Hematopoietic multipotent progenitor cell treated with erythropoietin and hydrocortisone succinate and interleukin-3 and kit ligand, for 8 days (in vitro differentiated cells): ENCODE results near the gene DNAI2.

Source experiments
- DNase-seq: peaks from one replicate; pipeline ENCODE4 v3.0.0-alpha.2; 2015

The DNAI2 gene

GRCh38 chr17:74307984-74308773 is 34.1 kb downstream of the DNAI2 start:
- DNase-seq: peak; percentile 85

DNA sequence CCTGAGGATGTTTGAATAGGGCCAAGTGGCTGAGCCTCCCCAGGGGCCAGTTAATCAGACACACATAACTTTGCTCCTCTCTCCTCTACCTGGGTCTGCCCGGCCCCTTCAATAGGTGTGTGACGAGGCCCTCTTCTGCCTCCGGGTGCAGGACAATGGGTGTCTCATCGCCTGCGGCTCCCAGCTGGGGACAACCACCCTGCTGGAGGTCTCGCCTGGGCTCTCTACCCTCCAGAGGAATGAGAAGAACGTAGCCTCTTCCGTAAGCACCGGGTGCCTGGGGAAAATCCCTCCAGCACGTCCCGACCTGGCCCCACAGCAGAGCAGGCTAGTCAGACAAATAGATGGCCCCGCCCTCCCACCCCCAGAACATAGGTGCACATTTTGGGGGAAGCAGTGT is 35.9 kb downstream of the DNAI2 start:
- DNase-seq: no peak

GRCh38 chr17:74314877-74315276 is 40.8 kb downstream of the DNAI2 start:
- no peak for DNase-seq

DNA sequence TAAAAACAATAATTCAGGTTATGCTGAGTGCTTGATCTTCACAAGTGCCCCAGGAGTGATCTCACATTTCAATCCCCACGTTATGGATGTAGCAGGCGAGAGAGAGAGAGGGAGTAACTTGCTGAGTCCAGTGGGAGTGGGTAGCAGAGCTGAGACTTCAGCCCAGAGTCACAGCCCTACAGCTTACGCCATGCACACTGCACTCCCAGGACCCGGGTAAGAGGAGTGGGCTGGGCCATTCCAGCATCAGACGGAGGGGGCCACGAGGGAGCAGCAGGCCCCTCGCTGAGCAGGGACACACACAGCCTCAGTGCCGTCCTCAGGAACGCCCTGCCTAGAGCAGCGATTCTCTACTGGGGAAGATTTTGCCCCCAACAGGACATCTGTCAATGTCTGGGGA is 42.2 kb downstream of the DNAI2 start:
- DNase-seq: no peak

DNA sequence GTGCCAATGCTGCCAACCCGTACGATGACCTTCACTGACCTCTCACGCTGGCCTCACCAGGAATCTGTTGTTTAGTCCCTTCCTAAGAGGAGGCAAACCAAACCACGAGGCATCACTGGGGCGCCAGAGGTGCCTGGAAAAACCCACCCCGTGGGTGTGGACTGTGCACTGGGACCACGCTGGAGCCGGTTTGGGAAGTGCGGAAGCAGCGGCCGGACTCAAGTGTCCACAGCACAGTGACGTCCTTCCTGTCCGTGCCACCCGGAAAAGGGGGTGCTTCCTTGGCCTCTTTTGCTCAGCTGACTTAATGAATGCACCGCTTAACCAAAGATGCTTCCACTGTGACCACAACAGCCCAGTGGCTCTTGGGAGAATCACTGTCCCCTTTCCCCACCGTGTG is 43.0 kb downstream of the DNAI2 start:
- DNase-seq: no peak

- DNase-seq: no peak
These were observed 44.4 kb downstream of the DNAI2 start for GRCh38 chr17:74318391-74318790.

- no peak for DNase-seq
These were observed 50.5 kb downstream of the DNAI2 start for GRCh38 chr17:74324521-74324920.

DNA sequence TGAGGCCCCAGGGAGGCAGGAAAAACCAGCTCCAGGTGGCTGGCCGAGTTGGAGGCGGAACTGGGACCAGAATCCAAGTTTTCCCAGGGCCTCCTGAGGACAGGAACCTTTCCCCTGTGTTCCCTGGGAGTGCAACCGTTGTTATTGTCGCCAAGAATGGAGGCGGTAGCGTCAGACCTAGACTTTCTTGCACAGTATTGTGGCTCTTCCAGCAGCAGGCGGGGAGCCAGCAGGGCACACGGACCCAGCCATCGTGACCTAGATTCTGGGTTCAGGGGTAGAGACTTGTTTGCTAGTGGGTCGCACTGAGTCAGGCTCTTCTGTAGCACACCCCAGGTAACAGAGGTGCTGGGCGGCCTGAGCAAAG is 51.3 kb downstream of the DNAI2 start:
- no peak for DNase-seq

- DNase-seq: peak; percentile 62
These were observed 51.8 kb downstream of the DNAI2 start, which contains the start of gene KIF19 for GRCh38 chr17:74325743-74326379. TSS of gene KIF19 (plus strand) at chr17:74326226. CDS start at chr17:74326350, 124 bp downstream.

DNA sequence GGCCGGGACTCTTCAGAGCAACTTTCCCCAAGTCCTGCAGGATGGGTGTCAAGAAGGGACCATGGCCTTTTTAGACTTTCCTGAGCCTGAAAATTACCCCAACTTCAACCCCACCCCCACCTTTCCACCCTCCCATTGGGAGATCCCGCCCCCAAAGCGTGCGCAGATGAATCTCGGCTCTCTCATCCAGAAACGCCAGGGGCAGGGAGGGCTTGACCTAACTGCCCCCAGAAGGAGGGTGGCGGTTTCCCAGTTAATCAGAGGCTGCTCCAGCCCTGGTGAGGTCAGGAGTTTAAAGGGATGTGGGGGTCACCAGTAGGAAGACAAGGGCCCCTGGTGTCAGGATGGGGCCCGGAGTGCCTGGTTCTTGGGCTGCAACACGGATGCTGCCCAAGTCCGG is 52.5 kb downstream of the DNAI2 start:
- DNase-seq: no peak

DNA sequence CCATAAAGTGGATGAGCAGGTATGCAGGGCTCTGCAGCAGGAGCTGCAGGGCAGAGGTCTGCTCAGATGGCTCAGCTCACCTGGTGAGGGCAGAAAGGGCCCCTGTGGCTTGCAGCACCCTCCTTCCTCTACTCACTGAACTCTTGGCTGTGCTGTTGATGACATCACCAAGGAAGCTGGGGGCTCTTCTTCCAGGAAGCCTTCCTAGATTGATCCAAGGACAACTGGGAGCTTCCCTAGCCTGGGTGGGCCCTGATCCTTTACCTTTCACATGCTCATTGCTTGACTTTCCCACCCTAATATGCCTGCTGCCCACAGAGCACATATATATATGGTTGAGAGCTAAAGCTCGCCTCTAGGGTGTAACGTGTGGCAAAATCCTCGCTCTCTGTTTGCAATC is 54.5 kb downstream of the DNAI2 start:
- DNase-seq: no peak

DNA sequence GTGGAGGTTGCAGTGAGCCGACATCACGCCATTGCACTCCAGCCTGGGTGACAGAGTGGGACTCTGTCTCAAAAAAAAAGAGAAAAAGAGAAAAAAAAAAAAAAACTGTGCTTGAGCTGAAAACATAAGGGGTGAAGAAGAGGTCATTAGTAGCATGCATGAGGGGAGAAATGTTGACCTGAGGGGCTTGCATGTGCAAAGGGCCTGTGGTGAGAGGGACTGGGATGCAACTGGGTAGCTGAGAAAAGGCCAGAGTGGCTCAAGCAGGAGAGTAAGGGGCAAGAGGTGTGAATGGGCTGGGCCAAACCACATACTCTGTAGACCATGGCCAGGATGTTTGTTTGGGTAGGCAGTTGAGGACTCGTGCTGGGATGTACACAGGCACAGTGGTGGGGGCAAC is 55.3 kb downstream of the DNAI2 start:
- DNase-seq: no peak

- DNase-seq: no peak
These were observed 56.4 kb downstream of the DNAI2 start for GRCh38 chr17:74330446-74330845.

DNA sequence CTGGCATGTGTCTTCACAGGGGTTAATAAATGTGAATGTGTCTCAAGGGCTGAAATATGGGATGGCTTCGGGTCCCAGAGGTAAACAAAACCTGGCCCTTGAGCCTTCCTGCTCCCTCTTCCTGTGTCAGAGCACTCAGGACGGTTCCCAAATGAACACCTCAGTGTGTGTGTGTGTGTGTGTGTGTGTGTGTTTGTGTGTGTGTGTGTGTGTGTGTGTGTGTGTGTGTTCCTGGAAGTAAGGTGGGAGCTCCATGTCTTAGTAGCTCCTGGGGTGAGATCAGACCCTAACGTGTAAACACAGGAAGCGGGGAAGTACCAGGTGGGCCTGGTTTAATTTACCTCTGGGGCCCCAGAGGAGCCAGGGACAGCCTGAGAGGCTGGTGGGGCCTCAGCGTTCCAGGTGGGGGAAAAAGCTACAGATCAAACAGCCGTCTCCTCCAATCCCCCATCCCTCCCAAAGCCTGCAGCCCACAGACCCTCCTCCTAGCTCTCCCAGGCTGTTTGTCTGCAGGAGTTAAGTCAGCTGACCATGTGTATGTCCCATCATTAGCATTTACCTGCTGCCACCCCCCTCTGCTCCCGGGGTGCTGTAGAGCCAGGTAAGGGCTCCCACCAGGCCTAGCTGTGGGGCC is 58.1 kb downstream of the DNAI2 start:
- no peak for DNase-seq

DNA sequence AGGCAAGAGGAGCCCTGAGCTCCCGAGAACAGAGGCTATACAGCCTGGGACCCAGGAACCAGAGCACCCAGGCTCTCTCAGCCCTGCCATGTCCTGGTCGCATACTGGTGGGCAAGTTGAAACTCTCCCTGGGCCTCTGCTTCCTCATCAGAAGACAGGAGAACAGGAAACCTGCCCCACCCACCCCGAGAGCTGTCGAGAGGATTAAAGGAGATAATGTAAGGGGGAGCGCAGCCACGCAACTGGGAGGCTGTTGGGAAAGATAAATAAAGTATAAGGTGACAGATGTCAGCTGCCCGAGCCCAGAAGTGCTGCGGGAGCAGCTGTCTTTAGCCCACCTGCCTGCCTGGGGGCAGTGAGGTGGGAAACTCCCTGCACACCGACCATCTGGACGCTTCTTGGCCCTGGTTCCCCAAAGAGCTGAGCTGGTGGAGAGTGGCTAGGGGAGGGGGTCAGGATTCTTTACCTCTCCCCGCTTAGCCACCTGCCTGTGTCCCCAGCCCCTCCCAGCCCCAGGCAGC is 58.8 kb downstream of the DNAI2 start:
- peak; percentile 86 for DNase-seq

DNA sequence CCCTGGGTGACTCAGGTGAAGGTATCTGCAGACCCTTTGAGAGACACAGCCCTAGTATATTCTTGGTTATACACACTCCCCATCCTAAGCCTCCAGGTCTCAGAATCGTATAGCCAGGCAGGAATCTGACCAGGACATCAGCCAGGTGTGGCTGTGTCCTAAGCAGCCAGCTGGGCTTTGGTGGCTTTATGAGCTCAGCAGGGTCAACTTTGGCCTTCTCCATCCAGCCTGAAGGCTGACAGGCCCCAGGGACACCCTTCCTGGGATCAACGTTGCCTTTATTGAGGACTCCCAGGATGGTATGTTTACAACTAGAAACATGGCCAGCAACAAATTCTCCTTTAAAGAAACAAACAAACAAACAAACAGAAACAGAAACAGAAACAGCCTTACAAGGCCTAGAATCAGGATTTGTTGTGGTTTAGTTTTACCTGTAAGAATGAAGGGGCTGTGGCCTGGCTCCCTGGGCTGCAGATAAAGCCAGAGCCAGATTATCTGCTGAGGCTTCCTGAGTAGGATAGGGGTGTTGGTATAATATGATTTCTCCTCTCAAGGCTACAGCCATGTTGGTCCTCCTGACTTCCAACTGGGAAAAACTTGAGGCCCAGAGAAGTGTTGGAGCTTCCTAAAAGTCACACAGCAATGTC is 60.5 kb downstream of the DNAI2 start:
- DNase-seq: no peak

DNA sequence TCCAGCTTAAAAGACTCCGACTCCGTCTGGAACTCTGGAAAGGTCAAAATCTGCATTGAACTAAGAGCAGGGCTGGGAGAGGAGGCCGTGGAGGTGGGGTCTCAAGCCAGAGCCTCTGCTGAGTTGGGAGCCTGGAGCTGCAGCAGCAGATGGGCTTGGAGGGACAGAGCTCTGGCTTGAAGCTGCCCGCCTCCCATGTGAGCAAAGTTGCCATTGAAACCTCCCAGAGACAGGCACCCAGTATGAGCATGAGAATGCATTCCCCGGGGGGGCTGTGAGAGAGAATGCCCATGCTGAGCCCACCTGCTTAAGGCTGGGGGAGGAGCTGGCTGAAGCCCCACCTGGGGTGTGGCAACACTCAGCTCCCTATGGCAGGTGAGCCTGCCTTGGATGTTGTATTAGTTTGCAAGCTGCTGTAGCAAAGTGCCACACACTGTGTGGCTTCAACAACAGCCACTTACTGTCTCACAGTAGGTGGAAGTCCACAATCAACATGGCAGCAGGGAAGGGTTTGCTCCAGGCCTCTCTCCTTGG is 61.6 kb downstream of the DNAI2 start:
- no peak for DNase-seq

GRCh38 chr17:74336307-74336706 is 62.3 kb downstream of the DNAI2 start:
- DNase-seq: no peak

DNA sequence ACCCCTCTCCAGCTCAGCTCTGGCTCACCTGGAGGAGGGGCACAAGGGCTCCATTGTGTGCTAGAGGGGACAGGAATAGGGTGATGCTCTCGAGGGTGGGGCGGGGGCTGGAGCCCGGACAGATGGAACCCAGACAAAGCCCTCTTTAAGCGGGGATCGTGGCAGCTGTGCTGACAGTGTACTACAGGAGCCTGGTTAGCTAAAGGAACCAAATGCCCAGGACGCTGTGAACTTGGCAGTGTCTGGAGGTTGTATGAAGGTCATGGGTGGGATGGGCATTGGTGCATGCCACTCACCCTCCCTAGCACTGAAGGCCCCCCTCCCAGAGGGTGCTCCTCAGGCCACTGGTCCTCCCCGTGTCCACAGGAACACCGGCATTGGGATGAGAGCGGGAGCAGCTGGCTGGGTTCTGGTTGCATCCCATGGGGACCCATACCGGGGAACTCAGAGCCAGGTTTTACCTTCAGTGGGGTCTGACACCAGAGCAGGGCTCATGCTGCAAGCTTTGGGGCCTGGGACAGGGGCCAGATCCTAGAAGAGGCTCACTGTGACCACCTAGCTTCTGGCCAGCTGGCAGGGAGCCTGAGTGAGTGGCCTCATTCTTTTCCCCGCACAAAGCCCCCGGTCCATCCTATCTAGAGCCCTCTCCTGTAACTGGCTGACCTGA is 63.9 kb downstream of the DNAI2 start:
- DNase-seq: no peak

DNA sequence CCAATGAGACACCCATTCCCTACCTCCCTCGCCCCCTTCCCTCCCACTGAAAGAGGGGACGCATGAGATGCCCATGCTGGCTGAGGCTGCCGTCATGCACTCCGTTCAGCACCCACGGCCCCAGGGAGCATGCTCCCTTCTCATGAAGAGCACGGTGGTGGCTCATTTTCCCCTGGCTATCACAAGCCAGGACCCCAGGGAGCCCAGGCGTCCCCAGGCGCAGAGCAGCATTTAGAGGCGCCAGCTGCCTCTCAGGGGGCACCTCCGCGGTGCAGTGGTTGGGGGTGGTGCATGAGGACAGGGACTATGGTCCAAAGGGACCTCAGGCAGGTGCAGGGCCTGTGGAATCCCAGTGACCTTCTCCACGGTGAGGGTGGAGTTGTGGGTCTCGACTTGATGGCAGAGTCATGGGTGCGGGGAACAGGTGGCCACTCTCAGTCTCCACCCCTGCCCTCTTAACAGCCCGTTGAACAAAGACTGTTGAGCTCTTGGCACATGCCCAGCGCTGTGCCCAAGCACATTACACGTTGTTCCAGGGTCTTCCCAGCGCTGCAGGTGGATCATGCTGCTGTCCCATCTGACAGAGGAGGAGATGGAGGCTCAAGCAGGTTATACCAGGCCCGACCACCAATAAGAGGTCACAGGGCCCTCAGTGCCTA is 65.6 kb downstream of the DNAI2 start:
- DNase-seq: no peak

DNA sequence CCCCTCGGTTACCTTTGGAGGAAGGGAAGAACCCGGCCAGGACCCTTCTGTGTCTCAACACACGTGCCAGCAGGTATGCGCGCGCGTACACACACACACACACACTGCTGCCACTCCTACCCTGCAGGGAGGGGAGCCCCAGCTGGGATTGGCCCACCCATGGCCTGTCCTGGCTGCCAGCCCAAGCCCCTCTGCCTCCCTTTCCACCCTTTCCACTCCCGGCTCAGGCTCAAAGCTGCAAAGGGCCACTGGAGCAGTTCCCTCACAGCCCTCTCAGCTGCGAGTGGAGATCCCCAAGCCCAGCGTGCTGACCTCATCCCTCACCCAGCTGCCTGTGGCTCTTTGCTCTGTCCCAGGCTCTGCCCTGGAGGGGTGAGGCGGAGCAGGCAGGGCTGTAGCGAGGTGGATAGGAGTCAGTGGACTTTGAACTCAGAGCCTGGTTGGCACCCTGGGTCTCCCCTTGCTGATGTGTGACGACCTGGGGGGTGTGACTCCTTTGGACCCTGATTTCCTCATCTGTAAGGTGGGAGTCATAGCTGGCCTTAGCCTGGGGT is 66.5 kb downstream of the DNAI2 start:
- DNase-seq: no peak

GRCh38 chr17:74342224-74342623 is 68.2 kb downstream of the DNAI2 start:
- DNase-seq: no peak
